ENCODE results near the gene MORN1.

- TF ChIP-seq POLR2A (IDR thresholded peaks at IDR 0.05; ENCODE audit: low read depth, low read length), result no peak
- no peak for TF ChIP-seq POU2F2 (IDR thresholded peaks at IDR 0.05; ENCODE audit: low read depth, low read length)
- no peak for TF ChIP-seq POLR2AphosphoS5 (IDR thresholded peaks at IDR 0.05; ENCODE audit: low read depth, low read length)
- no peak for TF ChIP-seq TAF1 (IDR thresholded peaks at IDR 0.05; ENCODE audit: low read depth, low read length)
These were observed 21.6 kb upstream of the MORN1 start for GRCh38 chr1:2412773-2413494.

All from GM12891 (cell line).